GM21723 (cell line): ENCODE data around the gene NAA10.

Experiments used
- ATAC-seq: cut with Tn5 transposase; IDR thresholded peaks from one replicate; pipeline ENCODE4 v1.9.1; 2021; ENCODE audit warnings: mild to moderate bottlenecking, moderate library complexity; ENCODE audit not compliant: unreplicated experiment

NAA10 gene

DNA sequence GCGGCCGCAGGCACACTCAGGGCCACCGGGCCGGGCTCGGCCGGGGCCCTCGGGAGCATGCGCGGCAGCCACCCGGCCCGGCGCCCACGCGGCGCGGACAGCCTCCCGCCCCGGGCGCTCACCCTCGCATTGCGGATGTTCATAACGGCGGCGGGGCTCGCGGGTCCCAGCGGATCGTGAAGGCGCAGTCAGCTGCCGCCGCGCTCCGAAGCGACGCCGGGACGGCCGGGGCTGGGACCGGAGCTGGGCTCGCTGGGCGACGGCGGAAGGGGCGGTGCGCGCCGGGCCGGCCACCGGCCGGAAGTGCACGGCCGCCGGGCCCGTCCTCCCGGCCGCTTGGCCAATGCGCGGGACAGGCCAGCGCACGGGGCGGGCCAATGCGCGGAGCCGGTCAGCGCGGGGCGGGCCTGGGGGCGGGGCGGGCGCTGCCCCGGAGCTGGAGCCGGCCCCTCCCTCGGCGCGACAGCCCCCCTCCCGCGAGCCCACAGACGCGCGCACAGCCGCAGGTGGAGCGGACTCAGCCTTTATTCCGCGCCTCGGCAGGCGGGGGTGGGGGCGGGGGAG, at the start of gene NAA10:
Gene NAA10, minus strand, starts transcription at position 276 of the 564 bp plus-strand sequence. Its CDS starts 133 bp downstream, at position 143.
- ATAC-seq = peak; percentile 92

DNA sequence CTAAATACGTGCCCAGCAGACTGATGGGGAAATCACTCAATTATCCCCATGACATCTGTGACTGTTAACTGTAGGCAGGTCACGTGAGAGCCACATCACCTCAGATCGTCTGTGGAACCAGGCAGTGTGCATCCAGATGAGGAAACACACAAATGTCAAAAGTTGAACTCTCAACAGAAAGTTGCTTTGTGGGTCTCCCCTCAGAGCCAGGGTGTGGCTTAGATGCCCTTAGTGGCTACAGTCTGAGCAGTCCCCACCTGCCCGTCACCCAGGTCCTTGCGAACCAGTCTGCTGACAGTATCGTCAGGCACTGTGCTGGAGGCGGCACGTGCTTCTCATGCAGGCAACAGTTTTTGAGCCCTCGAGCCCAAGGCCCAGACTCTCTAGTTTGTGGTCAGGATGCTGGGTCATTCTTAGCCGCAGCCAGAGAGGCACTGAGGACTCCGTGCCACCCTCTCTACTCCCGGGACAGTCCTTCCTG, 48.5 kb upstream of the NAA10 start:
- no peak for ATAC-seq

DNA sequence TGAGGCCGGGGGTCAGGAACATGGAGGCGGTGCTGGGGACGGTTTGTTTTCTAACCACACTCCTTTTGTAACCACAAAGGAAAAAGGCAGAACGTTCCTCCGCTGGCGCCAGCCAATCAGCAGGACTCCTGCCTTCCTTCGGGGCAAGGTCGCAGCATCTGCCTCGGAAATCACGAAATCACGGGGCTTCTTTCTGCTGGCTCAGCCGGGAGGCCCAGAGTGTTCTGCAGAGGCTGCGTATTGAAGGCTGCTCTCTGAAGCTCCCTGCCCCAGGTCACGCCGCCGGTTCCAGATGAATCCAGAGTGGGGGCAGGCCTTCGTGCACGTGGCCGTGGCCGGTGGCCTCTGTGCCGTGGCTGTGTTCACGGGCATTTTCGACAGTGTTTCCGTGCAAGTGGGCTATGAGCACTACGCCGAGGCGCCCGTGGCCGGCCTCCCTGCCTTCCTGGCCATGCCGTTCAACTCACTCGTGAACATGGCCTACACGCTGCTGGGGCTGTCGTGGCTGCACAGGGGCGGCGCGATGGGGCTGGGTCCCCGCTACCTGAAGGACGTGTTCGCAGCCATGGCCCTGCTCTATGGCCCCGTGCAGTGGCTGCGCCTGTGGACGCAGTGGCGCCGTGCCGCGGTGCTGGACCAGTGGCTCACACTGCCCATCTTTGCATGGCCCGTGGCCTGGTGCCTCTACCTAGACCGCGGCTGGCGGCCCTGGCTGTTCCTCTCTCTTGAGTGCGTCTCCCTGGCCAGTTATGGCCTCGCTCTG, 47.1 kb upstream of the NAA10 start:
- ATAC-seq = no peak

DNA sequence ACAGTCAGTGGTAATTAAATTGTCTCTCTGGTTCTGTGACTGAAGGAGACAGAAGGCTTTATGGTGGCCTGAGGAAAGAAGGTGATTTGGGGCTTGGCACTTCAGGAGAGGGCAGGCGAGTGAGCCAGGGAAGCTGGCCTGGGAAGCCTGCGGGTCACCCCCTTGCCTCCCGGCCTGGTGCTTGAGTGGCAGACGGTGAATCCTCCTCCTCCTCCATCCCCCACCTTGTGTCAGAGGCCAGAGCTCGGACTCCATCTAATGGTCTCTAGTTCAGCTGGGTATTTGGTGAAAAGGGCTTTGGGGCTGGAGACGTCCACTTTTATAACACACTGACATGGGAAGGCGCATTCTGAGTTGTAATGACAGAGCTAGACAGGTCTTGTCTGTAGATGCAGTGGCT, 46.4 kb upstream of the NAA10 start:
- no peak for ATAC-seq

DNA sequence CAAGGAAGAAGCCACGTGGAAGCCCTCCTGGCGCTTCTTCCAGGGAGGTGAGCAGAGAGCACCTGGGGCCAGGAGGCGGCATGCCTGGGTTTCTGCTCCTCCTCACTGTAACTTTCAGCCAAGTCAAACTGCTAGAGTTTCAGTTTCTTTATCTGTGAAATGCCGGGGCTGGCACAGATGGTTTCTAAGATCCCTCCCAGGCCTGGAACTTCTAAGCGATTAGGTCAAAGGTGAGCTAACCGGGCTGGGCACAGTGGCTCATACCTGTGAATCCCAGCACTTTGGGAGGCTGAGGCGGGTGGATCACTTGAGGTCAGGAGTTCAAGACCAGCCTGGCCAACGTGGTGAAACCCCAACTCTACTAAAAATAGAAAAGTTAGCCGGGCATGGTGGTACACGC, 45.6 kb upstream of the NAA10 start:
- peak; percentile 53 for ATAC-seq

DNA sequence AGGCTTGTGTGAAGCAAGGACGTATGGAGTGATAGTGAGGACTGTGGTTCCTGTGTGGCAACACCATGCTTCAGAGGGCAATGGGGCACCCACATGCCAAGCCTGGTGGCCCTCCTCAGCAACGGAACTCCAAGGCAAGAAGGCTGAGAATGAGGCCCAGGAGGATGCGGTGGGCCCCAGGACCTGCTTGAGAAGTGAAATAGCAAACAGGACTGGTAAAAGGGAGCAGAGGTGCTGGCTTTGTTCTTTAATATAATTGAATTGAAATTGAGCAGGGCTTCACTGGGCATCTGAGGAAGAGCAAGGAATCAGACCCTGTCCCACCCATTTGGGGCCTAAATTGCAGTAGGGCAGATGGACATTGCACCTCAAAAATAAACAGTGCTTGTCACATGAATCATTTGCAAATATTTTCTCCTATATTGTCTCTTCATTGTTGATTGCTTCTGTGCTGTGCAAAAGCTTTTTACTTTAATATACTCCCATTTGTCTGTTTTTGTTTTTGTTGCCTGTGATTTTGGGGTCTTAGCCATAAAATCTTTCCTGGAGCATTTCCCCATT, 40.0 kb upstream of the NAA10 start:
- no peak for ATAC-seq

DNA sequence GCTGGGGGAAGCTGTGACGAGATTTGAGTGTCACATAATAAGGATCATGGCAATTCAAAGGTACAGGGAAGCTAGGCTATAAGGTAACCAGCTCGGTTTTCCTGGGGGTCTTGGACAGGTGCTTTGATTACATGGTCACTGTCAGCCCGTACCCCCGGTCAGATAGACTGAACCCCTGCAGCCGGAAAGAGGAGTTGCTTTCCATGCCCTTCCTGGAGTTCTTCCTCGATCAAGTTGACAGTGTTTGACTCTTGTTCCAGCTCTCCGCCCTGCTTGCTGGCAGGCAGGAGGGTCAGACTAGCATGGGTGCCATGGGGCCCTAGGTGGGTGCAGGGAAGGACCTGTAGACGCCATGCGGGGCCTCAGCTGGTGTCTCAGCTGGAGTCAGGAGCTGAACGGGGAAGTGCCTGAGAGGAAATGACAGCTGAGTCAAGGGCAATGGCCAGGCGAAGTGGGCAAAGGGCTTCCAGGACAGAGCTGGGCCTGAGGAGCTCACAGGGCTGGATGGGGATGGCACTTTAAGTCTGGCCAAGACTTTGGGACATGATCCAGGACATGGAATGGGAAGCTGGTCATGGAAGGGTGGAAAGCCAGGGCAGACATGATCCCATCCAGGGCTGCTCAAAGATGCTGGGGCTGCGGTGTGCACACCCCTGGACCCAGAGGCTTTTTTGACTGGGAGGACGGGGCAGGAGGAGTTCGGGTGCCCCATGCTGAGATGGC, 39.3 kb upstream of the NAA10 start:
- no peak for ATAC-seq

DNA sequence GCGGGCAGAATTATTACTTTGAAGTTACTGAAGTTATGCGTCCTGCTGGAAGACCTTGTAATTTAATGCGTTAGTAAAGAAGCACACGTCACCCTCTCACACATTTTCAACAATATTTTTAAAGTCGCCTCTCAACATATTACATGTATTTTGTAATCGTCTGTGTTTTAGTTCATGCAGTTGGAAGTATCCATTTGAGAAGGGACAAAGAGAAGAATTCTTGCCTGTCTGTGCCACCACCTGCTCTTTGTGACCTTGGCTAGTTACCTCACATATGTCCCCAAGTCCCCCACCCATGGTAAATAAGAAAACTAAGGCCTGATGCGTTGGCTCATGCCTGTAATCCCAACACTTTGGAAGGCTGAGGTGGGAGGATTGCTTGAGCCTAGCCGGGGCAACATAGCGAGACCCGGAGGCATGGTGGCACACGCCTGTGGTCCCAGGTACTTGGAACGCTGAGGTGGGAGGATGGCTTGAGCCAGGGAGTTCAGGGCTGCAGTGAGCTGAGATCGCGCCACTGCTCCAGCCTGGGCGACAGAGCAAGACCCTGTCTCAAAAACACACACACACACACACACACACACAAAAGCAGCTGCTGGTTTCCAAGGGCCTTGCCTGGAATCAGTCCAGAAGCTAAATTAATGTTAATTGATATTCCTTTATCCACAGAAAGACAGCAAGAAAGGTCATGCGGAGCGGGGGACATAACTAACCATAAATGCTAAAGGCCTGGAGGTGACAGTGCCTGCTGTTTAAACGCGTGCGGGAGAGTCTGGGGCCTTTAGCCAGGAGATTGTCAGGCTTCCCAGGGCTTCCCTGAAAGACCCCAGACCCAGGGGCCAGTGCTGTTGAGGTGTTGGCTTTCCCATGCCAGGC, 38.5 kb upstream of the NAA10 start:
- ATAC-seq = no peak

DNA sequence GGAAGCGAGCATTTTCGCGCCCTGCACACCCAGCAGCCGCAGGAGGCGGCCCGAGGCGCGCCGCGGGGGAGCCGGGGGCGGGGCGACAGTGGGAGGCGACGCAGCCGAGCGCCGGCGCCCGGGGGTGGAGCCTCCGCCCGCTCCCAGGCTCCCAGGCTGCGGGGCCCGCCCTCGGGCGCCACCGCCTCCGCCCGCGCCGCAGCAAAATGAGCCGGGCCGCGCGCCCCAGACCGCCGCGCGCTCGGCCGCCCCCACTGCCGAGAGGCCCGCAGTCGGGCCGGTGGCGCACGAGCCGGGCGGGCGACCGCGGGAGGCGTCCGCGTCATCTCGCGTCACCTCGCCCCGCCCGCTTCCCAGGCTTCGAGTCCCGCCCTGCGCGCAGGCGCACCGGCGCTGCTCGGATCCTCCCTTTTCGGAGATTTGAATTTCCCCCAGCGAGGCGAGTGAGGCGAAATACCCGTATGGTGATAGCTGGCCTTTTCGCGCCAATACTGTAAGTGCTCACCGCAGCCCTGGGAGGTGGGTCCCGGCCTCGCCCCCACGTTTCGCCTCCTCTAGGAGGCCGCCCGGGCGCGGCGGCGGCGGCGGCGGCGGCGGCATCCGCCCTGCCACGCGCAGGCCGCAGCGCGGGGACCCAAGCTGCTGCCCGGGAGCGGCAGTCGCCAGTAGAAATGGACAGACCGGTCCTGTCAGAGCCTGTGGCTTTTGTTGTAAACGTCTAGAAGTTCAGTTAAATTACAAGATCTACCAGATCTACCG, 37.7 kb upstream of the NAA10 start, which contains the start of gene TMEM187:
Gene TMEM187, plus strand, starts transcription at position 387 of the 759 bp plus-strand sequence. CDS start 9,309 bp downstream, outside the sequence.
- ATAC-seq = peak; percentile 49

DNA sequence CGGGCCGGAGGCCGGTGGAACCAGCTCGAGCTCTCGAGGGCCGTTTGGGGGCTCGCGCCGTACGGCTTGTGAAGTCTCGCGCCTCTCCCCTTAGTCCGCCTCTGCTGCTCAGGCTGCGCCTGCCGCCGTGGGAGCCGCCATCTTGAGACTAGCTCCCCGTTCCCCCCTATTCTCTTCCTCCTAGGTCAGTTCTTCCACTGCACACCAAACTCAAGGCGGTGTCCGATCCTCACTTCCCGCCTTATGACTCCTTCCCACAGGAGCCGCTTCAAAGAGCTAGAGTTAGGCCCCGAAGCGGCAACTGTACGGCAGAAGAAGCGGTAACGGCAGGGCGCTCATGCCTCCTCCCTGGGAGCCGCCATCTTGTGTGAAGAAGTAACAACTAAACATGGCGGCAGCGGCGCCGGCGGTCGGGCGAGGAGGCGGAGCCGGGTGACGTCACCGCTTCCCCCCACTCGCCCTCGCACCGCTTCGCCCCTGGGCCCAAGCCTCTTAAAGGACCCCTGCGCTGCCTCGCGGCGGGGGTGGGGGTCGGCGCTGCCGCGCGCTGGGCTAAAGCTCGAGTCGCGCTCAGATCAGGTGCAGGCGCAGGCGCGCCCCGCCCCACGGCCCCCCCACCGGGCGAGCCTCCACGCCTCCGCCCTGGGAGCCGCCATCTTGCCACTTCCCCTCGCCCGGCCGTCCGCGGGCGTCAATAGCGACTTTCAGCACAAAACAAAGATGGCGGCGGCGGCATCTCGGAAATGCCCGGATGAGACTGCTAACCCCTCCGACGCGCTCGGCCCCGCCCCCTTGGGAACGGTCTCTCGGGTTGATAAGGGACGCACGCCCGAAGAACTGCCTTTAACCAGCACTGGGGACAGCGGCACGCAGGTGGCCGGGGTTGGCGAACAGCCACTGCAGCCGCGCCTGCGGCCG, 36.9 kb upstream of the NAA10 start, which contains the start of gene HCFC1:
Gene HCFC1, minus strand, starts transcription at position 369 of the 918 bp plus-strand sequence. CDS start 978 bp downstream, outside the sequence.
- ATAC-seq = peak; percentile 45

DNA sequence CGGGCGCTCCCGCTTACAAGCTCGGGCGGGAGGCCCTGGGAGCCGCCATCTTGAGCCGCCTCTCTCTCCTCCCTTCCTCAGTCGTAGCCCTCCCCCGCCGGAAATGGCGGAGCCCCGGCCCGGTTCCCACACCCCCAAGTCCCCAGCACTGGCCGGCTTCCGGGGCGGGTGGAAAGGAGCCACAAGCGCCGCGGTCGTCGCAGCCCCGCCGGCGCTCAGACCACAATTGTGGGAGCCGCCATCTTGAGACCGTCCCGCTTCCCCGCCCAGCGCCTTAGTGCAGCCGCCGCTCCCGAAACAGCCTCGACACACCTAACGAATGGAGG, 36.2 kb upstream of the NAA10 start:
- ATAC-seq = peak; percentile 41

DNA sequence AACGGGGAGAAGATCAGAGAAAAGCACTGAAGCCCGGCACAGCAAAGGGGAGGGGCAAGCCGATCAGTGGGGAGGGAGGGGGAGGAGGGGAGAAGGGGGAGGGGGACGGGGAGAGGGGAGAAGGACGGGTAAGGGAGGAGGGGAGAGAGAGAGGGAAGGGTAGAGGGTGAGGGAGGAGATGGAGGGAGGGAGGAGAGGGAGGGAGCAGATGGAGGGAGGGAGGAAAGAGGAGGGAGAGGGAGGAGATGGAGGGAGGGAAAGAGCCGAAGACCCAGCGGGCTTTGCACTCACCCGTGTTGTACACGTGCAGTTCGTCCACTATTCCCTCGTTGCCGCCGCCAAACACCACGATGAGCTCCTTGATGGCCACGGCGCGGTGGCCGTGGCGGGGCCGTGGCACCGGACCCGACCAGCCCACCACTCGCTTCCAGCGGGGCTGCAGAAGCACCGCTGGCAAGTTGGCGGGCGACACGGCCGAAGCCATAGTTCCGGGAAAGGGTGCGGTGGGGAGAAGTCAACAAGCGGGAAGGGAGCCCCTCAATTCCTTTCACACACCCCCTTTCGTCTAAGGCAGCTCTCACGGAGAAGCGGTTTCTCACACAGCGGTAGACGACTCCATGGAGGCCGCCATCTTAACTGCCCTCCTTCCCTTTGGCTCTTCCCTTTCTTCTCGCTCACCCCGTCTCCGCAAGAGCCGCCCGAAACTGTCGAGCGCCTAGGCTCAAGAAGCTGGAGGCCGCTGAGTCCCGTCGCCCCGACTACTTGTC, 35.7 kb upstream of the NAA10 start:
- ATAC-seq = peak; percentile 10

DNA sequence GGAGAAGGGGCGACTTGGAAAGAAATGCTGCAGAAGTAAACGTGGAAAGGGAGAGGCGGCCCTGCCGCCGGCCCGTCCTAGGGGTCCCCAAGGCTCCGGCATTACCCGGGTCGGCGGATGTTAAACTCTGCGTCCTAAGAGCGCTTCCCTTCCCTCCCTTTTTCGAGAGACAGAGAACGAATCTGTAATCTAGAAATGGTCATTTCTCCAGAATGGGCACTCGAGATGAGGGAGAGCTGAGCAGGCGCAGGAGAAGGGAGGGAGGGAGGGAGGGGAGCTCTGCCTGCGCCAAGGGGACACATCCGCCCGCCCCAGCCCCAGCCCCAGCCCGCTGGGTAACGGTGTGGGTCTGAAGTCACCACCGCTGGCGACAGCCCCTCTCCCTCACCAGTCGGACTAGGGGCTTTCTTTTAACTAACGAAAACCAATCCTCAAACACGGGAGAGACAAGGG, 35.1 kb upstream of the NAA10 start:
- no peak for ATAC-seq

DNA sequence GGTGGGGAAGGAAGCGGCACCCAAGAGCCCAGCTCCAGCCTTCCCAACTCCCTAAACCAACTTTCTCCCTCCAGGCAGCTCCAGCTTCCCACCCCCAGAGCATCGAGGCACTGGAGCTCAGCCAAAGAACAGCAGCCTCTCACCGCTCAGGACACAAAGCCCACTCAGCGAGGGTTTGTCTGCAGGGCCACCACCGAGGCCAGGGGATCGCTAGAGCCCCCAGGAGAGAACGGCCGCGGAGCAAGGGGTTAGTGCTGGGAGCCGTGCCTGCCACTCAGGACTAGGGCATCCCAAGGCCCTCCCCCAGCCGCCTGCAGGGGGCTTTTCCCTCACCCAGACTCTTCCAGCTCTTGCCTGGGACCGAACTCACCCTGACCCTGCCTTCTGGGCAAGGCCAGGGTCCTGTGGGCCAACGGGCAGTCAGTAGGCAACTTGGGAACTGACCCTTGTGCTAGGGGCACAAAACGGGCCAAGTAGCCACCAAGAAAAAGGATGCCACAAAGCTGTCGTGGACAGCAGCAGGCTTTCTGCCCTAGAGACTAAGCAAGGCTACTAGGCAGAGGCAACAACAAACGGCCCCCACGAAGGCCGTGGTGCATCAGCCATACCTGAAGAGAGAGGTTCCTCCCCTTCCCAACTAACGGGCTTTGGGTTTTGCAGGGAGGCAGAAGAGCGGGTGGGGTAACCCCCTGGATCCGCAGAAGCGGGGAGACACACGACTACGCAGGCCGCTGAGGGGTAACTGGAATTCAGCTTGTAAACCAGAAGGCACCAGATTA, 34.5 kb upstream of the NAA10 start:
- no peak for ATAC-seq

DNA sequence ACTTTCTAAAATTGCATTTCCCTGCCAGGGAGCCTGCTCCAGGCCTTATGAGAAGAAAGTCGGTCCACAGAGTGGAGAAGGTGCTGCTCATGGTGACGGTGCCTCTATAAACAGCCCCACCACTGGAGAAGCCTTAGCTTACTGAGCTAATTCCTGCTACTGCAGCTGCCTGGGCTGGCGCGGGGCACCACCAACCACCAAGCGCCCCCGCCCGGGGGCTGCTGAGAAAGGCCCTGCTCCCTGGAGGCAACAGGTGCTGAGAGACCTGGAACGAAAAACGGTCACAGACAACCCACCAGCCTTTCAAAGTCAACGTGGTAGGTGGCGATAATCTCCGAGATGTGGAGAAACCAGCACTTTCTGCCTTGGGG, 33.9 kb upstream of the NAA10 start:
- ATAC-seq = no peak

DNA sequence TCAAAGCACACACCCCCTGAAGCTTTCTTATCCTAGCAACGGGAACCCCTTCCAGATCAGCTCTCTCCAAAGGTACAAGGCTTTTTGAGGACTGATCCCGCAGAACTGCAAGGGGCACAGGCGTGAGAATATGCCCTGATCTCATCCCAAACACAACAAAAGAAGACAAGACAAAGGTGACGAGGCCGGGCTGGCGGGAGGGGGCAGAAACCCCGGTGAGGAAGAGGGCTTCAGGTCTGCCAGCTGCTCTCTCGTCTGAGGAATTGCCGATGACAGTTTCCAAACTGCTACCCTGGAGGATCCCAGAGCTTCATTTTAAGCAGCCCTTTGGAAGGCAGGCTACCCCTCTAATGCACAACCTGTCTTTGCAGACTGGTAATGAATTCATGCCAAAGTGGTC, 33.4 kb upstream of the NAA10 start:
- no peak for ATAC-seq
